GM18526 (cell line): ENCODE results near the gene SLC39A12.

Experiments
- POLR2A ChIP-seq: IDR thresholded peaks from 3 replicates; pipeline ENCODE4 v1.6.1; 2011; ENCODE audit not compliant: insufficient read length; ENCODE audit errors: extremely low read depth

Gene SLC39A12

DNA sequence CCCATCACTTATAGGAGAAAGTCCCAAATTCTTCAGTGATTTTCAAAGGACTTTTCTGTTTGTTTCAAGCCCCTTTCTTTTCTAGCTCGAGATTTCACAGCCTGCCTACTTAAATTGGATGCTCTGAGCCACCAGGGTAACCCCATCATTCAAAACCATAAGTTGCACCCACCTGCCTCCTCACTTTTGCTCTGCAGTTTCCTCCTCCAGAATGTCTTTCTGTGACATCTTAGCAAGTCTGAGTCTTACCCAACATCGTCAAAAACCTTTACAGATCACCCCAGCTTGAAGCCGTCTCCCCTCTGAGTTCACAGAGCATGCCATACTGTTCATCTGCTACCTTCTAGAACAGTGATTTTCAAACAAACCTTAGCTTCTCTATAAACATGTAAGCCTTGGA, 124.2 kb downstream of the SLC39A12 start:
- no peak for TF ChIP-seq POLR2A

DNA sequence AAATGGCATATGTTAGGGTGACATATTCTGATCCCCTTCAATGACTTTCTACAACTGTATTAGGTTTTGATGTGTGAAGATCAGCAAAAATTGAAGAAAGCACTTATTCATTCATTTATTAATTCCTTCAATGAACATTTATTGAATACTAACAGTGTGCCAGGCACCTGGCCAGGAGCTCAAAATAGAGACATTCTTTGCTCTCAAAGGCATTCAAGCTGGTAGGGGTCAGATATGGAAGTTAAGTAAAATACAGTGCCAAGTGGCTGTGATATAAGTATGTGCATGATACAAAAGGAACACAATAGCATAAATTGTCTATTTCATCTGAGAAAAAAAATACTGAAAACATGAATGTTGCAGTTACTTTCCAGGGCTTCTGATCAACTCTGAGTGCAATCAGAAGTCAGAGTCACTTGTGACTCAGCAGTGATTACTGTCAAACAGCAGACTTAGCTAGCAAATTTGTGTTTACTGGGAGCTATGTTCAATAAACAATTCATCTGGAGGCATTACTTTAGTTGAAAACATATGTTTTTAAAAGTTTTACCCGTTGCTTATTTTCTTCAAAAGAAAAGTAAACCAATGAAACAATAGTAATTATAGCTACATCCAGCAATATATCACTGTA, 128.1 kb downstream of the SLC39A12 start:
- TF ChIP-seq POLR2A = no peak

DNA sequence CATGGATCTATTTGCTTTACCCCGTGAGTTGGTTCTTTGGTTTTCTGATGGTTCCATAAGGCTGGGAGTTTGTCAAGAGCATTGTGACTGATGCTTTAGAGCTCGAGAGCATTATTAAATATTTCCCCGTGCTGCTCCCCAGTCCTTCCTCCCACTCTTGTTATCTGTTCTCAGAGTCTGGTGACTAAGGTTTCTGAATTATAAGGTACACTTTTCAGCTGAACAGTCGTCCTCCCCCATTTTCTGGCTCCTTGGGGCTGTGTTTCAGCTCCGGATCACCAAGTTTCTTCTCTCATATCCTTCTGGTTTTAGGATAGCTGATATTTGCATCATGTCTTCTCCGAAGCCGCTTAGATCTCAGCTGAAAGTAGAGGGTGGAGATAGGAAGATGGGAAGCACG, 130.7 kb downstream of the SLC39A12 start:
- no peak for TF ChIP-seq POLR2A

DNA sequence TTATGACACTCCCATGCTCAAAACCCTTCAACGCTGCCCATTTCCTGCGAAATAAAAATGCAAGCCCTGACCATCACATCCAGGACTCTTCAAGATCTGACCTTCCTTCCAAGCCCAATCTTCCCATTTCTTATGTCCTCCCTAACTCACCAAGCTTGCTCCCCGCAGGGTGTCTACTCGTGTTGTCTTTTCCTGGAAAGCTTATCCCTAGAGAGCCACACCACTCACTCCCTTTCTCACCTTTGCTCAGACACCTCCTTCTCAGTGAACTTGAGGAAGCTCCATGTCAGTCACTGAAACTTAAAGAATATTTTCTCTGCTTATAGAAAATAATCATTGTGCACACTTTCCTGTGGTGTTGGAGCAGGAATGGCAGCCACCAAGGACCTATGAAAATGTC, 134.1 kb downstream of the SLC39A12 start:
- no peak for TF ChIP-seq POLR2A

DNA sequence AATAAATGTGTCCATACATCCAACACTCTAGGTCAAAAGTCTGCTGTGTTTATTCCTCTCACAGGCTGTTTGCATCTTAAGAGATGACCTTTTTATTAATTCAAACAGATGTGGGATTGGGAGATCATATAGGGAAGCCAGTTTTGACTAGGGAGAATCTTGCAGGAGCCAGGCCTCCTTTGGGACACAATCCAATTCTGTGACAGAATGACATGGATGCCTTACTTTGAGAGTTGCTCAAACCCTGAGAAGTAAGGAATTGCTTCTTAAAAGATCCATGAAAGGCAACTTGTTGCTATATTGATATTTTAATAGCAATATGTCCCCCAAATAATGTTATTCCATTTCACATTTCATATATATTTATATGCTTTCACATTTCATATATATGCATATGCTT, 135.0 kb downstream of the SLC39A12 start:
- TF ChIP-seq POLR2A = no peak

DNA sequence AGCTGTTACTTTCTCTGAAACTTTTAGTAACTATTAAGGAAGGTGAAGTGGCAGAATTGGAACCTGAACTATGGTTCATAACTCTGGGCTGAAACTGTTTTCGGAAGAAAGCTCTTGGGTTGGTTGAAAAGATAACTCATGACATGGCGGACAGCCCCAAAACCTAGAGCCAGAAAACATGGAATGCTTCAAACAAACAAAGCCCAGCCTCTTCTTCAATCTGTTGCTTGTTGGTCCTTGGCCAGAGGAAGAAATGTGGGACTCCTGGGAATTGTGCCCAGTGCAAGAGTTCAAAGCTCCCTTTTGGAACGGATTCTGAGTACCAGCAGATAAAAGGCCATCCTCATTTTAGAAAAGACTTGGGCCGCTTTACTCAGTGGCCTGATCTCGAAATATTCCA, 135.6 kb downstream of the SLC39A12 start:
- no peak for TF ChIP-seq POLR2A
